KMS-11 (cell line): ENCODE data around the gene ZNF385B.

Experiments
- H2AFZ ChIP-seq: fragments of 200-600 bp; sonication (generic); 2 replicates; pipeline ENCODE4 v1.6.1; 2016; ENCODE audit warnings: antibody characterized with exemption, mixed run types, low read depth
- H3K27ac ChIP-seq: fragments of 200-600 bp; sonication (generic); 2 replicates; pipeline ENCODE4 v1.6.1; 2016; ENCODE audit warnings: mild to moderate bottlenecking, mixed run types
- H3K27me3 ChIP-seq: fragments of 200-600 bp; sonication (generic); 2 replicates; pipeline ENCODE4 v1.6.1; 2017; ENCODE audit warnings: mild to moderate bottlenecking, low read depth, mixed run types, moderate library complexity; ENCODE audit not compliant: insufficient read depth
- H3K36me3 ChIP-seq: fragments of 200-600 bp; sonication (generic); 2 replicates; pipeline ENCODE4 v1.6.1; 2017; ENCODE audit warnings: mild to moderate bottlenecking, mixed run types; ENCODE audit not compliant: insufficient read depth
- H3K4me1 ChIP-seq: fragments of 200-600 bp; sonication (generic); 2 replicates; pipeline ENCODE4 v1.6.1; 2016; ENCODE audit warnings: mild to moderate bottlenecking, low read depth, mixed run types; ENCODE audit not compliant: poor library complexity, severe bottlenecking
- H3K4me2 ChIP-seq: fragments of 200-600 bp; sonication (generic); 2 replicates; pipeline ENCODE4 v1.7.0; 2016; ENCODE audit warnings: mild to moderate bottlenecking, mixed run types
- H3K4me3 ChIP-seq: fragments of 200-600 bp; sonication (generic); IDR thresholded peaks from 2 replicates; pipeline ENCODE4 v1.6.1; 2017; ENCODE audit warnings: low read depth, low read length, mixed read lengths; ENCODE audit not compliant: insufficient read depth
- H3K79me2 ChIP-seq: fragments of 200-600 bp; sonication (generic); 2 replicates; pipeline ENCODE4 v1.6.1; 2016; ENCODE audit warnings: low read depth, mixed run types; ENCODE audit not compliant: insufficient read depth
- H3K9ac ChIP-seq: fragments of 200-600 bp; sonication (generic); 2 replicates; pipeline ENCODE4 v1.6.1; 2016; ENCODE audit warnings: mild to moderate bottlenecking, mixed run types
- H4K20me1 ChIP-seq: fragments of 200-600 bp; sonication (generic); 2 replicates; pipeline ENCODE4 v1.6.1; 2016; ENCODE audit warnings: mild to moderate bottlenecking, mixed run types; ENCODE audit not compliant: insufficient read depth
- CTCF ChIP-seq: fragments of 200-600 bp; sonication (generic); conservative IDR thresholded peaks from 2 replicates; pipeline ENCODE4 v1.6.1; 2017; ENCODE audit warnings: low read depth, mild to moderate bottlenecking, antibody characterized with exemption, low read length, moderate library complexity, mixed read lengths

Gene ZNF385B

GRCh38 chr2:179825494-179825893, 35.9 kb downstream of the ZNF385B start:
- H3K9ac ChIP-seq, result no peak overlapping the region
- no peak overlapping the region for H3K27ac ChIP-seq
- no peaks in the 10 kb centered on the region for H4K20me1 ChIP-seq
- TF ChIP-seq CTCF, result no peak
- no peaks in the 10 kb centered on the region for H3K36me3 ChIP-seq
- H3K79me2 ChIP-seq, result no peaks in the 10 kb centered on the region
- H2AFZ ChIP-seq, result no peak overlapping the region
- no peaks in the 10 kb centered on the region for H3K4me1 ChIP-seq
- no peak overlapping the region for H3K4me2 ChIP-seq
- H3K27me3 ChIP-seq, result no peaks in the 10 kb centered on the region
- H3K4me3 ChIP-seq, result no peak overlapping the region

GRCh38 chr2:179824961-179825360, 36.5 kb downstream of the ZNF385B start:
- no peak overlapping the region for H3K27ac ChIP-seq
- no peaks in the 10 kb centered on the region for H3K79me2 ChIP-seq
- H3K9ac ChIP-seq, result no peak overlapping the region
- H3K4me2 ChIP-seq, result no peak overlapping the region
- H2AFZ ChIP-seq, result no peak overlapping the region
- H3K27me3 ChIP-seq, result no peaks in the 10 kb centered on the region
- no peak overlapping the region for H3K4me3 ChIP-seq
- H3K36me3 ChIP-seq, result no peaks in the 10 kb centered on the region
- H3K4me1 ChIP-seq, result no peaks in the 10 kb centered on the region
- no peaks in the 10 kb centered on the region for H4K20me1 ChIP-seq
- no peak for TF ChIP-seq CTCF

- Histone ChIP-seq H3K27ac (no peak overlapping the region), H4K20me1 (no peaks in the 10 kb centered on the region), H3K9ac (no peak overlapping the region), H2AFZ (no peak overlapping the region), H3K79me2 (no peaks in the 10 kb centered on the region), H3K36me3 (no peaks in the 10 kb centered on the region), H3K4me1 (no peaks in the 10 kb centered on the region), H3K4me2 (no peak overlapping the region), H3K4me3 (no peak overlapping the region), H3K27me3 (no peaks in the 10 kb centered on the region)
- TF ChIP-seq CTCF, result no peak
Measured at GRCh38 chr2:179822540-179822939, 38.9 kb downstream of the ZNF385B start.

GRCh38 chr2:179818546-179818945, 42.9 kb downstream of the ZNF385B start:
- Histone ChIP-seq H3K79me2 (no peaks in the 10 kb centered on the region), H2AFZ (no peak overlapping the region)
- TF ChIP-seq CTCF, result no peak

More at GRCh38 chr2:179818546-179818945, 42.9 kb downstream of the ZNF385B start:
- H4K20me1 ChIP-seq, result no peaks in the 10 kb centered on the region
- H3K4me3 ChIP-seq, result no peak overlapping the region
- no peak overlapping the region for H3K27ac ChIP-seq
- H3K27me3 ChIP-seq, result no peaks in the 10 kb centered on the region
- no peak overlapping the region for H3K4me2 ChIP-seq
- no peaks in the 10 kb centered on the region for H3K36me3 ChIP-seq
- no peak overlapping the region for H3K9ac ChIP-seq
- no peaks in the 10 kb centered on the region for H3K4me1 ChIP-seq
